K562 (cell line): ENCODE results near the gene FMNL2. TPM values are rescaled to one million over a fixed set of nuclear protein-coding genes. Genes with fewer than 3 reads are reported as not detected.

Experiments
- ATAC-seq: fragments of 200-7000 bp; cut with Tn5 transposase; 3 replicates; pipeline ENCODE4 v1.9.1; 2020; ENCODE audit warnings: moderate library complexity
- BruUV-seq: library from RNA; stranded (reverse); fragments of 400-500 nt; replicated peaks from 2 replicates; lab custom pipeline; 2021; lab: Mats Ljungman, UMichigan
- CTCF ChIA-PET: fragments of 300-600 bp; formaldehyde crosslinking; extraction: SDS; loops from one replicate; lab custom pipeline; 2021; ENCODE audit warnings: low intra/inter-chr PET ratio; lab: Yijun Ruan, JAX
- POLR2A ChIA-PET: fragments of 300-600, 350-650 bp; sonication (Branson Sonifier 250); formaldehyde crosslinking; extraction: SDS; loops from one replicate; lab custom pipeline; 2021; ENCODE audit warnings: antibody characterized with exemption, inconsistent platforms; lab: Yijun Ruan, JAX
- DNase-seq, 4 experiments: peaks; one replicate each; pipeline versions ENCODE4 v3.0.0 to v3.0.0-alpha.2; 2011 to 2018; ENCODE audit warnings: low spot score in 3 of 4, mixed read lengths in 3 of 4; ENCODE audit errors: extremely low read depth in 1 of 4
- FAIRE-seq: peaks from 2 replicates; lab custom pipeline; 2011; peaks lifted over from hg19 to GRCh38; lab: Jason Lieb, UNC
- H2AFZ ChIP-seq: 2 replicates; pipeline ENCODE4 v1.6.0; 2011; ENCODE audit warnings: low read depth, low read length, control low read depth, inconsistent platforms
- H3K27ac ChIP-seq: fragments of 200-600 bp; 3 replicates; pipeline ENCODE4 v1.8.0; 2011; ENCODE audit warnings: low read depth, mild to moderate bottlenecking, control low read depth, inconsistent platforms, low read length, moderate library complexity, mixed read lengths; ENCODE audit errors: extremely low read depth
- H3K27me3 ChIP-seq, 2 experiments: fragments of 300-600 bp in 1 of 2; 2 replicates in 1 of 2; 3 replicates in 1 of 2; pipeline versions ENCODE4 v1.6.0 to v1.8.0; 2011; ENCODE audit warnings: inconsistent platforms in 2 of 2, low read length in 2 of 2, mild to moderate bottlenecking in 1 of 2, mixed read lengths in 1 of 2, moderate library complexity in 1 of 2; ENCODE audit not compliant: control insufficient read depth in 2 of 2, insufficient read depth in 2 of 2
- H3K36me3 ChIP-seq: fragments of 300-600 bp; 3 replicates; pipeline ENCODE4 v1.8.0; 2011; ENCODE audit warnings: mild to moderate bottlenecking, low read length, inconsistent platforms; ENCODE audit not compliant: control insufficient read depth, insufficient read depth
- H3K4me1 ChIP-seq, 2 experiments: fragments of 200-600 bp in 1 of 2; replicated peaks in 1 of 2; 2 replicates in 1 of 2; 3 replicates in 1 of 2; pipeline versions ENCODE4 v1.5.1 to v1.8.0; 2011; ENCODE audit warnings: inconsistent platforms in 2 of 2, low read length in 2 of 2, mild to moderate bottlenecking in 1 of 2, mixed read lengths in 1 of 2, moderate library complexity in 1 of 2; ENCODE audit not compliant: control insufficient read depth in 2 of 2, insufficient read depth in 2 of 2
- H3K4me2 ChIP-seq: 2 replicates; pipeline ENCODE4 v1.6.1; 2011; ENCODE audit warnings: low read length, control low read depth, inconsistent platforms, mixed read lengths; ENCODE audit not compliant: insufficient read depth
- H3K4me3 ChIP-seq: fragments of 200-600 bp; sonication (generic), shearing (Covaris generic); 2 replicates; pipeline ENCODE4 v1.5.1; 2016; ENCODE audit warnings: control low read depth, inconsistent platforms
- H3K79me2 ChIP-seq: fragments of 200-600 bp; 3 replicates; pipeline ENCODE4 v1.8.0; 2011; ENCODE audit warnings: low read length, inconsistent platforms; ENCODE audit not compliant: control insufficient read depth, insufficient read depth
- H3K9ac ChIP-seq, 2 experiments: 2 replicates each; pipeline versions ENCODE4 v1.6.0 to v1.6.1; 2011; ENCODE audit warnings: low read depth in 2 of 2, low read length in 2 of 2, control low read depth in 1 of 2, inconsistent platforms in 1 of 2, mild to moderate bottlenecking in 1 of 2, mixed read lengths in 1 of 2; ENCODE audit not compliant: insufficient read depth in 1 of 2
- H3K9me1 ChIP-seq: one replicate; pipeline ENCODE4 v1.6.0; 2011; ENCODE audit warnings: inconsistent platforms, mild to moderate bottlenecking, low read length, moderate library complexity; ENCODE audit not compliant: control insufficient read depth, insufficient read depth
- H3K9me3 ChIP-seq: replicated peaks from 2 replicates; pipeline ENCODE4 v1.5.1; 2011; ENCODE audit warnings: low read depth, low read length, inconsistent platforms; ENCODE audit not compliant: control insufficient read depth, insufficient read depth
- H4K20me1 ChIP-seq: replicated peaks from 2 replicates; pipeline ENCODE4 v1.6.1; 2011; ENCODE audit warnings: low read length, inconsistent platforms, mixed read lengths; ENCODE audit not compliant: control insufficient read depth, insufficient read depth
- CBFA2T3 ChIP-seq: fragments of 450-650 bp; IDR thresholded peaks from 2 replicates; pipeline ENCODE4 v1.6.1; 2017
- CEBPG ChIP-seq, 3 experiments: fragments of 200-800 bp in 1 of 3; sonication (Bioruptor generic) in 1 of 3; sonication (generic) in 1 of 3; formaldehyde crosslinking in 1 of 3; IDR thresholded peaks in 2 of 3; conservative IDR thresholded peaks in 1 of 3; 2 replicates each; pipeline versions ENCODE4 v1.6.1 to v1.8.0; 2016 to 2022; ENCODE audit warnings: missing compliant biosample characterization in 2 of 3, missing genetic modification characterization in 2 of 3, mild to moderate bottlenecking in 1 of 3, missing genetic modification reagents in 1 of 3
- ESRRB ChIP-seq: fragments of 250-450 bp; sonication (Bioruptor Pico); IDR thresholded peaks from 2 replicates; pipeline ENCODE4 v1.5.0; 2020; ENCODE audit warnings: mild to moderate bottlenecking, moderate library complexity, borderline replicate concordance
- ETS1 ChIP-seq: conservative IDR thresholded peaks from 2 replicates; pipeline ENCODE4 v1.6.1; 2011; ENCODE audit warnings: low read depth, mild to moderate bottlenecking, low read length; ENCODE audit not compliant: control insufficient read depth
- RBFOX2 ChIP-seq: fragments of 200-400 bp; formaldehyde crosslinking; IDR thresholded peaks from 2 replicates; pipeline ENCODE4 v1.6.1; 2017; ENCODE audit warnings: low read depth, mild to moderate bottlenecking, low read length, moderate library complexity
- SAFB2 ChIP-seq: fragments of 200-400 bp; formaldehyde crosslinking; IDR thresholded peaks from 2 replicates; pipeline ENCODE4 v1.6.1; 2018; ENCODE audit warnings: borderline replicate concordance, low read length, low read depth, moderate library complexity; ENCODE audit not compliant: severe bottlenecking
- SETDB1 ChIP-seq: IDR thresholded peaks from one replicate; pipeline ENCODE4 v1.6.1; 2012; ENCODE audit warnings: low read length, control low read depth, inconsistent platforms
- STAT5B ChIP-seq: fragments of 250-450 bp; sonication (Bioruptor Pico); IDR thresholded peaks from 2 replicates; pipeline ENCODE4 v1.8.0; 2021; ENCODE audit warnings: mild to moderate bottlenecking, inconsistent platforms
- TCFL5 ChIP-seq: fragments of 250-450 bp; sonication (Bioruptor Pico); conservative IDR thresholded peaks from 2 replicates; pipeline ENCODE4 v1.6.1; 2021; ENCODE audit warnings: mild to moderate bottlenecking, moderate library complexity, matching md5 sums
- TEAD4 ChIP-seq, 2 experiments: sonication (generic) in 1 of 2; formaldehyde crosslinking in 1 of 2; IDR thresholded peaks; 2 replicates each; pipeline versions ENCODE4 v1.6.1 to v1.8.0; 2012 to 2022; ENCODE audit warnings: borderline replicate concordance in 1 of 2, inconsistent platforms in 1 of 2, low read length in 1 of 2, mild to moderate bottlenecking in 1 of 2, missing genetic modification reagents in 1 of 2
- XRCC5 ChIP-seq: fragments of 200-400 bp; formaldehyde crosslinking; IDR thresholded peaks from 2 replicates; pipeline ENCODE4 v1.6.1; 2017; ENCODE audit warnings: low read depth, mild to moderate bottlenecking, low read length
- ZC3H11A ChIP-seq: IDR thresholded peaks from 2 replicates; pipeline ENCODE4 v1.6.1; 2012; ENCODE audit warnings: low read depth, low read length, improper control_type of control experiment
- ZFX ChIP-seq: sonication (generic); formaldehyde crosslinking; IDR thresholded peaks from 2 replicates; pipeline ENCODE4 v1.8.0; 2022; ENCODE audit warnings: mild to moderate bottlenecking, missing genetic modification reagents, moderate library complexity
- ZNF165 ChIP-seq: fragments of 250-450 bp; sonication (Bioruptor Pico); IDR thresholded peaks from 2 replicates; pipeline ENCODE4 v1.4.0; 2020; ENCODE audit warnings: borderline replicate concordance
- ZNF23 ChIP-seq: fragments of 250-450 bp; sonication (Bioruptor Pico); IDR thresholded peaks from 2 replicates; pipeline ENCODE4 v1.4.0; 2020; ENCODE audit warnings: mild to moderate bottlenecking
- ZNF444 ChIP-seq: fragments of 250-450 bp; sonication (Bioruptor Pico); IDR thresholded peaks from 2 replicates; pipeline ENCODE4 v1.4.0; 2020; ENCODE audit warnings: mild to moderate bottlenecking, moderate library complexity
- ZNF668 ChIP-seq: fragments of 250-450 bp; sonication (Bioruptor Pico); IDR thresholded peaks from 2 replicates; pipeline ENCODE4 v1.8.0; 2022; ENCODE audit warnings: mild to moderate bottlenecking, inconsistent platforms
- WGBS: fragments of 100-300 bp; shearing (Covaris generic); methylation state at CpG from one replicate; pipeline ENCODE4 v1.1.6; 2016; ENCODE audit warnings: low coverage, mixed read lengths; ENCODE audit not compliant: insufficient coverage; ENCODE audit errors: missing lambda C conversion rate; 5-methylcytosine and 5-hydroxymethylcytosine counted together
- in situ Hi-C: fragments of 300-500 bp; cut with MboI; formaldehyde crosslinking; loops from 4 replicates; pipeline ENCODE4 v1.15.0; 2018; ENCODE audit warnings: inconsistent platforms, mixed read lengths
- intact Hi-C: fragments of 100-400 bp; cut with micrococcal nuclease; formaldehyde crosslinking; loops from 2 replicates; pipeline ENCODE4 v1.14.2; 2022
- polyA plus RNA-seq, 8 experiments: library from polyadenylated mRNA; depleted of rRNA in 4 of 8; stranded (reverse) in 5 of 8; unstranded in 3 of 8; fragments of >200 nt; fragmentation: Nextera tagmentation in 2 of 8; fragmentation: Illumina TruSeq in 1 of 8; extraction: Ambion mirVana in 2 of 8; extraction: Trizol in 1 of 8; gene quantifications; 2 replicates each; pipeline versions ENCODE4 v1.2.1 to v1.2.3, GENCODE V29; 2011 to 2014; ENCODE audit warnings: inconsistent platforms in 1 of 8, missing spikeins in 1 of 8
- total RNA-seq, 7 experiments: library from RNA; depleted of rRNA in 6 of 7; stranded (reverse); fragments of >200 nt in 6 of 7; fragmentation: Illumina TruSeq in 2 of 7; extraction: Trizol in 2 of 7; gene quantifications; 2 replicates each; pipeline versions ENCODE4 v1.2.1 to v1.2.3, GENCODE V29; 2011 to 2021; ENCODE audit warnings: low replicate concordance in 1 of 7

FMNL2 gene
- total and polyA plus RNA-seq, 9 of the 15 experiments (the other 6 are each of a cell fraction or from before 2014, with no cell fraction given), result 0.15 to 0.49 (median 0.24) TPM; not detected in 1

GRCh38 chr2:152433289-152433688 lies 98.3 kb downstream of the FMNL2 start:
- Histone ChIP-seq H3K9me3 (no peaks in the 10 kb centered on the region), H3K36me3 (no peaks in the 10 kb centered on the region), H3K4me3 (no peak overlapping the region), H3K4me1 (no peaks in the 10 kb centered on the region), H3K9me1 (no peaks in the 10 kb centered on the region), H3K79me2 (no peaks in the 10 kb centered on the region), H3K4me2 (no peak overlapping the region), H2AFZ (no peak overlapping the region), H3K27me3 (peaks cover 0 to 3% of the 10 kb centered on the region in 2 experiments; a peak in 1 of 5 replicates), H3K27ac (no peak overlapping the region), H4K20me1 (no peaks in the 10 kb centered on the region), H3K9ac (no peak overlapping the region)
- DNase-seq, result no peak
- 0% methylated on average over 1 of the region's 1 CpG for WGBS
- no peak for FAIRE-seq
- in situ Hi-C loops (no loop called here), intact Hi-C loops (no loop called here)
- POLR2A ChIA-PET, result no interaction called here
- TF ChIP-seq XRCC5 (no peak), SAFB2 (no peak), STAT5B (CRISPR knock-in tag) (no peak), TCFL5 (CRISPR knock-in tag) (no peak), ZNF668 (CRISPR knock-in tag) (no peak), ZNF23 (CRISPR knock-in tag) (no peak), RBFOX2 (no peak), ZNF444 (CRISPR knock-in tag) (no peak), ETS1 (no peak), CBFA2T3 (no peak), SETDB1 (no peak), ZC3H11A (no peak), TEAD4 (IDR thresholded peaks at IDR 0.05; ENCODE audit: low read length) (no peak), TEAD4 (CRISPR knock-in tag; IDR thresholded peaks at IDR 0.05; ENCODE audit: borderline replicate concordance) (no peak), ESRRB (CRISPR knock-in tag) (no peak), ZFX (CRISPR knock-in tag) (no peak), ZNF165 (no peak), CEBPG (CRISPR knock-in tag; IDR thresholded peaks at IDR 0.05) (no peak), CEBPG (tag; conservative IDR thresholded peaks at IDR 0.05 in 1 of 2, IDR thresholded peaks at IDR 0.05 in 1 of 2) (no peak)
- CTCF ChIA-PET, result no interaction called here
- ATAC-seq, result no peak
- BruUV-seq, result no TSS peak
